ENCODE measurements around the gene POU2AF3.

GRCh38 chr11:111335549-111335948 is 37.2 kb downstream of the POU2AF3 start:
- TF ChIP-seq CTCF (IDR thresholded peaks at IDR 0.05), result no peak
- TF ChIP-seq ZFX (IDR thresholded peaks at IDR 0.05; ENCODE audit: borderline replicate concordance), result no peak

Measured in 22Rv1 (cell line).